ENCODE measurements around the gene PNPLA6. TPM values are rescaled to one million over a fixed set of nuclear protein-coding genes. Genes with fewer than 3 reads are reported as not detected.
A peak's percentile ranks its signal among the peaks of the same experiment; 100 is the strongest.
"Not testable (repeated sequence)": the region's sequence is repeated elsewhere in the genome, so short reads cannot be mapped to it uniquely, and the experiment has no call there.

Gene PNPLA6
- polyA plus RNA-seq, 3 donors: 11.2 to 178 (median 14.4) TPM

GRCh38 chr19:7575434-7576040 lies 40.0 kb downstream of the PNPLA6 start:
- no peaks in the 10 kb centered on the region for H3K36me3 ChIP-seq (replicated peaks in 1 of 2; ENCODE audit: control insufficient read depth in 1 of 2, insufficient read depth in 2 of 2, low read length in 2 of 2)
- Mint-ChIP-seq H3K4me1 (peaks cover 4% of the 10 kb centered on the region), H3K9me3 (peaks cover 0 to 3% (median 0%) of the 10 kb centered on the region in 7 donors), H3K4me3 (no peak overlapping the region), H3K36me3 (no peaks in the 10 kb centered on the region), H3K27me3 (ENCODE audit: low read depth in 3 of 3) (peaks cover 7 to 21% (median 16%) of the 10 kb centered on the region in 3 donors), H3K27ac (no peak overlapping the region)
- DNase-seq: peak; percentile 39 to 83 (median 62)
- no peaks in the 10 kb centered on the region for H3K79me2 ChIP-seq (ENCODE audit: insufficient read depth, low read length)
- WGBS (ENCODE audit: insufficient coverage): 100% methylated on average over 2 of the region's 9 CpGs
- H3K9me3 ChIP-seq (replicated peaks in 1 of 2; ENCODE audit: control insufficient read depth in 1 of 2, insufficient read depth in 1 of 2, low read length in 2 of 2): no peaks in the 10 kb centered on the region
- intact Hi-C loops (cut with micrococcal nuclease): no loop called here
- peaks cover 2 to 4% of the 10 kb centered on the region in 2 donors for H3K4me1 ChIP-seq (ENCODE audit: control insufficient read depth in 1 of 2, insufficient read depth in 2 of 2, low read length in 2 of 2)
- no peaks in the 10 kb centered on the region for H4K20me1 ChIP-seq (ENCODE audit: insufficient read depth, low read length)
- no peak overlapping the region for H3K4me3 ChIP-seq (replicated peaks in 1 of 3; ENCODE audit: low read depth in 2 of 3, low read length in 3 of 3)
- TF ChIP-seq CTCF (IDR thresholded peaks at IDR 0.05): no peak
- H3K27ac ChIP-seq (ENCODE audit: low read depth in 1 of 2, low read length in 2 of 2): no peak overlapping the region
- no peaks in the 10 kb centered on the region for H3K27me3 ChIP-seq (ENCODE audit: control insufficient read depth in 2 of 2, insufficient read depth in 2 of 2, low read length in 2 of 2)
- H3K4me2 ChIP-seq (replicated peaks; ENCODE audit: extremely low read depth, low read length, poor library complexity, severe bottlenecking): no peak overlapping the region
- H2AFZ ChIP-seq (ENCODE audit: insufficient read depth, low read depth, low read length, poor library complexity, severe bottlenecking): no peak overlapping the region
- no peak overlapping the region for H3K9ac ChIP-seq (ENCODE audit: insufficient read depth, low read length, poor library complexity, severe bottlenecking)

GRCh38 chr19:7577422-7577821 lies 41.9 kb downstream of the PNPLA6 start:
- H3K27ac Mint-ChIP-seq; H3K4me3 ChIP-seq (replicated peaks in 1 of 3; ENCODE audit: low read depth in 2 of 3, low read length in 3 of 3); H3K4me1 Mint-ChIP-seq; H3K9me3 Mint-ChIP-seq; H3K36me3 ChIP-seq (replicated peaks in 1 of 2; ENCODE audit: control insufficient read depth in 1 of 2, insufficient read depth in 2 of 2, low read length in 2 of 2); H2AFZ ChIP-seq (ENCODE audit: insufficient read depth, low read depth, low read length, poor library complexity, severe bottlenecking); intact Hi-C loops (cut with micrococcal nuclease); H3K36me3 Mint-ChIP-seq; H3K4me1 ChIP-seq (ENCODE audit: control insufficient read depth in 1 of 2, insufficient read depth in 2 of 2, low read length in 2 of 2); H4K20me1 ChIP-seq (ENCODE audit: insufficient read depth, low read length); H3K9me3 ChIP-seq (replicated peaks in 1 of 2; ENCODE audit: control insufficient read depth in 1 of 2, insufficient read depth in 1 of 2, low read length in 2 of 2); DNase-seq; H3K27me3 ChIP-seq (ENCODE audit: control insufficient read depth in 2 of 2, insufficient read depth in 2 of 2, low read length in 2 of 2); H3K79me2 ChIP-seq (ENCODE audit: insufficient read depth, low read length); H3K4me2 ChIP-seq (replicated peaks; ENCODE audit: extremely low read depth, low read length, poor library complexity, severe bottlenecking); H3K27ac ChIP-seq (ENCODE audit: low read depth in 1 of 2, low read length in 2 of 2); H3K9ac ChIP-seq (ENCODE audit: insufficient read depth, low read length, poor library complexity, severe bottlenecking): not testable (repeated sequence)
- peak overlapping the region in 1 of 2 donors; percentile 60 for H3K4me3 Mint-ChIP-seq
- peaks cover 13 to 23% (median 19%) of the 10 kb centered on the region in 3 donors for H3K27me3 Mint-ChIP-seq (ENCODE audit: low read depth in 3 of 3)
- WGBS (ENCODE audit: insufficient coverage): 100% methylated on average over 1 of the region's 1 CpG

Data from CD14-positive monocyte (primary cell).